GM12878 (cell line): ENCODE results near the gene IRF2BPL. TPM values are rescaled to one million over a fixed set of nuclear protein-coding genes. Genes with fewer than 3 reads are reported as not detected.
A peak's percentile ranks its signal among the peaks of the same experiment; 100 is the strongest.

Source experiments
- CBX5 ChIP-seq: sonication (generic); IDR thresholded peaks from 2 replicates; pipeline ENCODE4 v1.6.1; 2016; ENCODE audit warnings: low read depth, moderate library complexity, mild to moderate bottlenecking, inconsistent platforms
- CREM ChIP-seq: IDR thresholded peaks from 2 replicates; pipeline ENCODE4 v1.6.1; 2014; ENCODE audit warnings: antibody characterized with exemption, low read depth
- DPF2 ChIP-seq: fragments of 450-650 bp; IDR thresholded peaks from 2 replicates; pipeline ENCODE4 v1.6.1; 2017; ENCODE audit warnings: mild to moderate bottlenecking
- FOXM1 ChIP-seq: IDR thresholded peaks from 2 replicates; pipeline ENCODE4 v1.6.1; 2012; ENCODE audit warnings: low read depth, mild to moderate bottlenecking, inconsistent platforms, low read length, moderate library complexity
- IRF4 ChIP-seq: IDR thresholded peaks from 2 replicates; pipeline ENCODE4 v1.6.1; 2011; ENCODE audit warnings: low read depth, low read length
- JUNB ChIP-seq: IDR thresholded peaks from 2 replicates; pipeline ENCODE4 v1.6.1; 2016; ENCODE audit warnings: antibody characterized with exemption, mild to moderate bottlenecking
- MTA3 ChIP-seq: IDR thresholded peaks from 2 replicates; pipeline ENCODE4 v1.6.1; 2012; ENCODE audit warnings: low read length, inconsistent platforms, borderline replicate concordance
- NBN ChIP-seq: fragments of 450-650 bp; IDR thresholded peaks from 2 replicates; pipeline ENCODE4 v1.6.1; 2016
- NFIC ChIP-seq: IDR thresholded peaks from 2 replicates; pipeline ENCODE4 v1.6.1; 2012; ENCODE audit warnings: low read depth, mild to moderate bottlenecking, inconsistent platforms, low read length, moderate library complexity
- NFXL1 ChIP-seq: fragments of 450-650 bp; IDR thresholded peaks from 2 replicates; pipeline ENCODE4 v1.6.1; 2017; ENCODE audit warnings: antibody characterized with exemption, mild to moderate bottlenecking, borderline replicate concordance
- NFYA ChIP-seq: IDR thresholded peaks from 2 replicates; pipeline ENCODE4 v1.6.1; 2011; ENCODE audit warnings: low read depth, mild to moderate bottlenecking, low read length, improper control_type of control experiment, borderline replicate concordance
- RAD21 ChIP-seq: IDR thresholded peaks from 2 replicates; pipeline ENCODE4 v1.6.1; 2011; ENCODE audit warnings: mild to moderate bottlenecking, low read depth, low read length, moderate library complexity; ENCODE audit not compliant: insufficient read depth
- RAD51 ChIP-seq: fragments of 450-650 bp; IDR thresholded peaks from 2 replicates; pipeline ENCODE4 v1.6.1; 2016; ENCODE audit warnings: moderate library complexity, mild to moderate bottlenecking, inconsistent platforms
- RELA ChIP-seq: fragments of 450-650 bp; IDR thresholded peaks from 2 replicates; pipeline ENCODE4 v1.8.0; 2014; ENCODE audit warnings: borderline replicate concordance; ENCODE audit not compliant: partially characterized antibody
- SMAD1 ChIP-seq: fragments of 450-650 bp; IDR thresholded peaks from 2 replicates; pipeline ENCODE4 v1.6.1; 2018; ENCODE audit warnings: mild to moderate bottlenecking, low read depth; ENCODE audit not compliant: partially characterized antibody
- SMAD5 ChIP-seq: IDR thresholded peaks from 2 replicates; pipeline ENCODE4 v1.6.1; 2016; ENCODE audit warnings: antibody characterized with exemption, low read depth
- SMC3 ChIP-seq: IDR thresholded peaks from 2 replicates; pipeline ENCODE4 v1.6.1; 2011; ENCODE audit warnings: low read length, improper control_type of control experiment, borderline replicate concordance
- SP1 ChIP-seq: IDR thresholded peaks from one replicate; pipeline ENCODE4 v1.6.1; 2011; ENCODE audit warnings: low read depth, low read length
- SREBF1 ChIP-seq: IDR thresholded peaks from 2 replicates; pipeline ENCODE4 v1.6.1; 2012; ENCODE audit warnings: mild to moderate bottlenecking, low read length
- TCF3 ChIP-seq: IDR thresholded peaks from 2 replicates; pipeline ENCODE4 v1.6.1; 2012; ENCODE audit warnings: low read depth, mild to moderate bottlenecking, low read length, borderline replicate concordance; ENCODE audit not compliant: insufficient read depth
- YY1 ChIP-seq: IDR thresholded peaks from 2 replicates; pipeline ENCODE4 v1.6.1; 2011; ENCODE audit warnings: low read depth, mild to moderate bottlenecking, low read length
- ZNF274 ChIP-seq: IDR thresholded peaks from one replicate; pipeline ENCODE4 v1.8.0; 2011; ENCODE audit not compliant: insufficient read length, insufficient read depth
- polyA plus RNA-seq, 11 experiments: library from polyadenylated mRNA; depleted of rRNA in 4 of 11; unstranded in 6 of 11; stranded (reverse) in 5 of 11; fragments of >200 nt; fragmentation: Nextera tagmentation in 4 of 11; fragmentation: Illumina TruSeq in 1 of 11; extraction: Ambion mirVana in 4 of 11; extraction: Trizol in 1 of 11; gene quantifications; 1 replicate in 1 of 11; 2 replicates in 10 of 11; pipeline versions ENCODE4 v1.2.1 to v1.2.3, GENCODE V29; 2011 to 2016; ENCODE audit warnings: inconsistent platforms in 2 of 11, missing spikeins in 2 of 11, low read depth in 1 of 11
- total RNA-seq, 4 experiments: library from RNA; depleted of rRNA in 3 of 4; stranded (reverse); fragments of >200 nt in 3 of 4; fragmentation: Illumina TruSeq in 1 of 4; extraction: Trizol in 1 of 4; gene quantifications; 2 replicates each; pipeline versions ENCODE4 v1.2.1 to v1.2.3, GENCODE V29; 2013 to 2021
- TF ChIP-seq, protein P1 (sequence below): fragments of 450-650 bp; formaldehyde crosslinking; IDR thresholded peaks from 2 replicates; pipeline ENCODE4 v1.5.0; 2022; ENCODE audit warnings: mild to moderate bottlenecking, missing genetic modification characterization
- TF ChIP-seq, protein P2 (sequence below): fragments of 450-650 bp; IDR thresholded peaks from 2 replicates; pipeline ENCODE4 v1.6.1; 2016; ENCODE audit warnings: mild to moderate bottlenecking
- TF ChIP-seq, protein P3 (sequence below): IDR thresholded peaks from 2 replicates; pipeline ENCODE4 v1.6.1; 2012; ENCODE audit warnings: low read depth, low read length, improper control_type of control experiment
- TF ChIP-seq, protein P4 (sequence below): IDR thresholded peaks from 2 replicates; pipeline ENCODE4 v1.6.1; 2011; ENCODE audit warnings: borderline replicate concordance, low read depth, mild to moderate bottlenecking, moderate library complexity, mixed read lengths, low read length; ENCODE audit not compliant: insufficient read depth; ENCODE audit errors: extremely low read length
- TF ChIP-seq, protein P5 (sequence below): IDR thresholded peaks from 2 replicates; pipeline ENCODE4 v1.6.1; 2011; ENCODE audit warnings: low read depth, mild to moderate bottlenecking, low read length, moderate library complexity, borderline replicate concordance; ENCODE audit errors: extremely low read depth

The IRF2BPL gene
- total and polyA plus RNA-seq, 10 of the 15 experiments (the other 5 are each of a cell fraction or from before 2014, with no cell fraction given): 1.2 to 34.5 (median 3.1) TPM

DNA sequence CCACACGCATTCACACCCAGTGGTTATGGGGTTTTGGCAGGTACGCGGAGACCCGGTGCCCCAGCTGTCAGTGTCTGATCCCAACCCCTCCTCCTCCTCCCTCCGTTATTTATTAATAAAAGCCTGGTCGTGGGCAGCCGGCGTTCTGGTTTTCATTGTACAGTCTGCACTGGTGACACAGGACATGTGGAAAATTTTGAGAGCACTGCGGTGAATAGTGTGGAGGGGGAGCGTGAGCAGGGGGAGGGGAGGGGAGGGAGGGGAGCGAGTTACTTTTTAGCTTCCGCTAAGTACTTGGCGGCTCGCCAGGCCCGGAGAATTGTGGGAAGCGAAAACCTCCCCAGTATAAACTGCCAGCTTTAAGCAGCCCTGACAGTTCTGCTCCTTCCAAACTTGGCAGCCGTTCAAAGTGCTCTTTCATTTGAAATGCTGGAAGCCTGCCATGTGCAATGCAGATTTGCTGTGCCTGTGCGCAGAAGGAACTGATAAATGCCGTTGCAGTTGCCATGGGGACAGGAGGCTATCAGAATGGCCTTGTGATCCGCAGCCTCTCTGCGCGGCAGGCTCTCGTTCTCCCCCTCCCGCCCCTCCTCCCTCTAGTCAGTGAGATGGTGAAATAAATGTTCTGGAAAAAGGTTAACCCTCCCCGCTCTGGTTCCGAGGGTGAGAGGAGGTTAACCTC is 11.7 kb upstream of the IRF2BPL start (continued):
- TF ChIP-seq, protein P1, sequence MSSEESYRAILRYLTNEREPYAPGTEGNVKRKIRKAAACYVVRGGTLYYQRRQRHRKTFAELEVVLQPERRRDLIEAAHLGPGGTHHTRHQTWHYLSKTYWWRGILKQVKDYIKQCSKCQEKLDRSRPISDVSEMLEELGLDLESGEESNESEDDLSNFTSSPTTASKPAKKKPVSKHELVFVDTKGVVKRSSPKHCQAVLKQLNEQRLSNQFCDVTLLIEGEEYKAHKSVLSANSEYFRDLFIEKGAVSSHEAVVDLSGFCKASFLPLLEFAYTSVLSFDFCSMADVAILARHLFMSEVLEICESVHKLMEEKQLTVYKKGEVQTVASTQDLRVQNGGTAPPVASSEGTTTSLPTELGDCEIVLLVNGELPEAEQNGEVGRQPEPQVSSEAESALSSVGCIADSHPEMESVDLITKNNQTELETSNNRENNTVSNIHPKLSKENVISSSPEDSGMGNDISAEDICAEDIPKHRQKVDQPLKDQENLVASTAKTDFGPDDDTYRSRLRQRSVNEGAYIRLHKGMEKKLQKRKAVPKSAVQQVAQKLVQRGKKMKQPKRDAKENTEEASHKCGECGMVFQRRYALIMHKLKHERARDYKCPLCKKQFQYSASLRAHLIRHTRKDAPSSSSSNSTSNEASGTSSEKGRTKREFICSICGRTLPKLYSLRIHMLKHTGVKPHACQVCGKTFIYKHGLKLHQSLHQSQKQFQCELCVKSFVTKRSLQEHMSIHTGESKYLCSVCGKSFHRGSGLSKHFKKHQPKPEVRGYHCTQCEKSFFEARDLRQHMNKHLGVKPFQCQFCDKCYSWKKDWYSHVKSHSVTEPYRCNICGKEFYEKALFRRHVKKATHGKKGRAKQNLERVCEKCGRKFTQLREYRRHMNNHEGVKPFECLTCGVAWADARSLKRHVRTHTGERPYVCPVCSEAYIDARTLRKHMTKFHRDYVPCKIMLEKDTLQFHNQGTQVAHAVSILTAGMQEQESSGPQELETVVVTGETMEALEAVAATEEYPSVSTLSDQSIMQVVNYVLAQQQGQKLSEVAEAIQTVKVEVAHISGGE (CRISPR knock-in tag): no peak
- TF ChIP-seq RAD51: peak; percentile 22; the same call in 1 of the 2 replicates
- 0 out of 2 replicates have a peak, but pooled peaks have one; percentile 6 for TF ChIP-seq CBX5
- TF ChIP-seq YY1: peak; percentile 77; the same call in 1 of the 2 replicates
- TF ChIP-seq, protein P2, sequence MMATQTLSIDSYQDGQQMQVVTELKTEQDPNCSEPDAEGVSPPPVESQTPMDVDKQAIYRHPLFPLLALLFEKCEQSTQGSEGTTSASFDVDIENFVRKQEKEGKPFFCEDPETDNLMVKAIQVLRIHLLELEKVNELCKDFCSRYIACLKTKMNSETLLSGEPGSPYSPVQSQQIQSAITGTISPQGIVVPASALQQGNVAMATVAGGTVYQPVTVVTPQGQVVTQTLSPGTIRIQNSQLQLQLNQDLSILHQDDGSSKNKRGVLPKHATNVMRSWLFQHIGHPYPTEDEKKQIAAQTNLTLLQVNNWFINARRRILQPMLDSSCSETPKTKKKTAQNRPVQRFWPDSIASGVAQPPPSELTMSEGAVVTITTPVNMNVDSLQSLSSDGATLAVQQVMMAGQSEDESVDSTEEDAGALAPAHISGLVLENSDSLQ: peak; percentile 69; the same call in 1 of the 2 replicates
- TF ChIP-seq TCF3: peak; percentile 73; the same call in 1 of the 2 replicates
- no peak for TF ChIP-seq NFYA
- TF ChIP-seq, protein P3, sequence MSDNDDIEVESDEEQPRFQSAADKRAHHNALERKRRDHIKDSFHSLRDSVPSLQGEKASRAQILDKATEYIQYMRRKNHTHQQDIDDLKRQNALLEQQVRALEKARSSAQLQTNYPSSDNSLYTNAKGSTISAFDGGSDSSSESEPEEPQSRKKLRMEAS: peak; percentile 68; the same call in 1 of the 2 replicates
- TF ChIP-seq, protein P4, sequence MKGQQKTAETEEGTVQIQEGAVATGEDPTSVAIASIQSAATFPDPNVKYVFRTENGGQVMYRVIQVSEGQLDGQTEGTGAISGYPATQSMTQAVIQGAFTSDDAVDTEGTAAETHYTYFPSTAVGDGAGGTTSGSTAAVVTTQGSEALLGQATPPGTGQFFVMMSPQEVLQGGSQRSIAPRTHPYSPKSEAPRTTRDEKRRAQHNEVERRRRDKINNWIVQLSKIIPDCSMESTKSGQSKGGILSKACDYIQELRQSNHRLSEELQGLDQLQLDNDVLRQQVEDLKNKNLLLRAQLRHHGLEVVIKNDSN: peak; percentile 27
- TF ChIP-seq NFXL1: no peak
- TF ChIP-seq SP1: no peak
- TF ChIP-seq ZNF274: no peak
- TF ChIP-seq CREM: no peak
- TF ChIP-seq MTA3: no peak
- TF ChIP-seq SMAD1: peak; percentile 99
- no peak for TF ChIP-seq JUNB
- TF ChIP-seq DPF2: no peak
- TF ChIP-seq SREBF1: no peak
- no peak for TF ChIP-seq RAD21
- TF ChIP-seq, protein P5, sequence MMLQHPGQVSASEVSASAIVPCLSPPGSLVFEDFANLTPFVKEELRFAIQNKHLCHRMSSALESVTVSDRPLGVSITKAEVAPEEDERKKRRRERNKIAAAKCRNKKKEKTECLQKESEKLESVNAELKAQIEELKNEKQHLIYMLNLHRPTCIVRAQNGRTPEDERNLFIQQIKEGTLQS: no peak
- peak; percentile 1 for TF ChIP-seq RELA
- 0 out of 2 replicates have a peak, but pooled peaks have one; percentile 46 for TF ChIP-seq NFIC
- no peak; the same call in 1 of the 2 replicates for TF ChIP-seq FOXM1
- no peak for TF ChIP-seq IRF4
- TF ChIP-seq NBN: peak; percentile 56
- TF ChIP-seq SMAD5: no peak
- TF ChIP-seq SMC3: no peak
